Anterior cingulate cortex (tissue), 58 donors: Measurements from ENCODE around the gene CRTC2.
"Not testable (repeated sequence)": the region's sequence is repeated elsewhere in the genome, so short reads cannot be mapped to it uniquely, and the experiment has no call there.

ENCODE experiments used
- DNase-seq, 58 donors: peaks; one replicate each; lab custom pipeline; 2025; lab: John Stamatoyannopoulos, UW

Gene CRTC2

GRCh38 chr1:153958111-153958960, at the start of gene CRTC2:
CRTC2 (minus strand) TSS chr1:153958612; CDS start chr1:153958497, 115 bp downstream.
- peak; percentile 81 to 99 (median 98) for DNase-seq

GRCh38 chr1:154006136-154006535, 47.7 kb upstream of the CRTC2 start:
- no peak for DNase-seq

- no peak for DNase-seq
Observed at GRCh38 chr1:154000420-154000819, 42.0 kb upstream of the CRTC2 start.

- DNase-seq: not testable (repeated sequence)
Observed at GRCh38 chr1:153996882-153997281, 38.5 kb upstream of the CRTC2 start.

GRCh38 chr1:153995640-153996039, 37.2 kb upstream of the CRTC2 start:
- DNase-seq: no peak

GRCh38 chr1:153995202-153995601, 36.8 kb upstream of the CRTC2 start:
- DNase-seq: no peak

- DNase-seq: no peak
Observed at GRCh38 chr1:153991806-153992205, 33.4 kb upstream of the CRTC2 start.

GRCh38 chr1:153991151-153991630, 32.8 kb upstream of the CRTC2 start:
- no peak for DNase-seq

- peak; percentile 22 to 96 (median 85) for DNase-seq
Observed at GRCh38 chr1:153990468-153991150, 32.2 kb upstream of the CRTC2 start, which contains the start of gene RPS27. RPS27 (plus strand) TSS chr1:153990762; CDS start chr1:153990797, 35 bp downstream.

GRCh38 chr1:153987621-153988020, 29.2 kb upstream of the CRTC2 start:
- no peak for DNase-seq

GRCh38 chr1:153985941-153986761, 27.7 kb upstream of the CRTC2 start, which contains the start of gene RAB13:
RAB13 (minus strand) TSS chr1:153986339; CDS start chr1:153986236, 103 bp downstream.
- DNase-seq: peak in 55 of 58 donors; percentile 3 to 82 (median 55)

GRCh38 chr1:153985341-153985912, 27.0 kb upstream of the CRTC2 start:
- DNase-seq: peak in 4 of 58 donors; percentile 12 to 38 (median 14)

GRCh38 chr1:153984123-153984894, 25.9 kb upstream of the CRTC2 start:
- no peak for DNase-seq

GRCh38 chr1:153981735-153982134, 23.3 kb upstream of the CRTC2 start:
- DNase-seq: not testable (repeated sequence)

GRCh38 chr1:153979091-153979490, 20.7 kb upstream of the CRTC2 start:
- DNase-seq: not testable (repeated sequence)

GRCh38 chr1:153978274-153978909, 20.0 kb upstream of the CRTC2 start:
- no peak for DNase-seq

GRCh38 chr1:153977250-153978240, 19.1 kb upstream of the CRTC2 start, which contains the start of gene JTB:
JTB (minus strand) TSS chr1:153977674; CDS start chr1:153977252, 422 bp downstream.
- peak in 57 of 58 donors; percentile 57 to 95 (median 83) for DNase-seq
